Measurements from ENCODE around the gene MTURN.

- TF ChIP-seq CTCF (IDR thresholded peaks at IDR 0.05) (no peak), POLR2AphosphoS5 (IDR thresholded peaks at IDR 0.05) (peak; percentile 5), POLR2A (IDR thresholded peaks at IDR 0.05) (no peak), EP300 (IDR thresholded peaks at IDR 0.05) (no peak)
Observed at GRCh38 chr7:30172451-30172850, 37.7 kb downstream of the MTURN start.
